K562 (cell line): ENCODE data around the gene TBC1D2. TPM values are rescaled to one million over a fixed set of nuclear protein-coding genes. Genes with fewer than 3 reads are reported as not detected.

Experiments
- DACH1 ChIP-seq: fragments of 450-650 bp; IDR thresholded peaks from 2 replicates; pipeline ENCODE4 v1.6.1; 2018; ENCODE audit not compliant: partially characterized antibody
- GABPB1 ChIP-seq: sonication (generic); formaldehyde crosslinking; IDR thresholded peaks from 2 replicates; pipeline ENCODE4 v1.8.0; 2022; ENCODE audit warnings: mild to moderate bottlenecking, missing genetic modification reagents
- JUN ChIP-seq, 2 experiments: sonication (generic) in 1 of 2; formaldehyde crosslinking in 1 of 2; IDR thresholded peaks; 2 replicates each; pipeline versions ENCODE4 v1.6.1 to v1.8.0; 2012 to 2022; ENCODE audit warnings: borderline replicate concordance in 2 of 2, mild to moderate bottlenecking in 2 of 2, improper control_type of control experiment in 1 of 2, low read depth in 1 of 2, low read length in 1 of 2, missing genetic modification reagents in 1 of 2
- KLF13 ChIP-seq: fragments of 450-650 bp; IDR thresholded peaks from 2 replicates; pipeline ENCODE4 v1.6.1; 2016; ENCODE audit warnings: missing genetic modification characterization, low read depth, mild to moderate bottlenecking, missing compliant biosample characterization, moderate library complexity, borderline replicate concordance
- MTF1 ChIP-seq: fragments of 250-450 bp; sonication (Bioruptor Pico); IDR thresholded peaks from 2 replicates; pipeline ENCODE4 v1.9.0; 2021; ENCODE audit warnings: moderate library complexity, mild to moderate bottlenecking, inconsistent platforms, borderline replicate concordance
- OTX1 ChIP-seq: fragments of 450-650 bp; formaldehyde crosslinking; IDR thresholded peaks from 2 replicates; pipeline ENCODE4 v1.4.0; 2022; ENCODE audit warnings: mild to moderate bottlenecking
- SNRNP70 ChIP-seq: fragments of 200-400 bp; formaldehyde crosslinking; optimal IDR thresholded peaks from 2 replicates; pipeline ENCODE3; 2017; ENCODE audit warnings: low read depth, low read length
- U2AF1 ChIP-seq: fragments of 200-400 bp; formaldehyde crosslinking; optimal IDR thresholded peaks from 2 replicates; pipeline ENCODE3; 2017; ENCODE audit warnings: mild to moderate bottlenecking, low read depth, low read length, moderate library complexity
- ZNF197 ChIP-seq: fragments of 200-800 bp; sonication (Bioruptor generic); IDR thresholded peaks from 2 replicates; pipeline ENCODE4 v1.6.1; 2016; ENCODE audit warnings: low read depth, missing genetic modification characterization, missing compliant biosample characterization
- polyA plus RNA-seq, 8 experiments: library from polyadenylated mRNA; depleted of rRNA in 4 of 8; stranded (reverse) in 5 of 8; unstranded in 3 of 8; fragments of >200 nt; fragmentation: Nextera tagmentation in 2 of 8; fragmentation: Illumina TruSeq in 1 of 8; extraction: Ambion mirVana in 2 of 8; extraction: Trizol in 1 of 8; gene quantifications; 2 replicates each; pipeline versions ENCODE4 v1.2.1 to v1.2.3, GENCODE V29; 2011 to 2014; ENCODE audit warnings: inconsistent platforms in 1 of 8, missing spikeins in 1 of 8
- total RNA-seq, 7 experiments: library from RNA; depleted of rRNA in 6 of 7; stranded (reverse); fragments of >200 nt in 6 of 7; fragmentation: Illumina TruSeq in 2 of 7; extraction: Trizol in 2 of 7; gene quantifications; 2 replicates each; pipeline versions ENCODE4 v1.2.1 to v1.2.3, GENCODE V29; 2011 to 2021; ENCODE audit warnings: low replicate concordance in 1 of 7
- TF ChIP-seq, protein P1 (sequence below): fragments of 450-650 bp; formaldehyde crosslinking; IDR thresholded peaks from 2 replicates; pipeline ENCODE4 v1.4.0; 2022; ENCODE audit warnings: missing genetic modification characterization
- TF ChIP-seq, protein P2 (sequence below): fragments of 450-650 bp; conservative IDR thresholded peaks from 2 replicates; pipeline ENCODE4 v1.6.1; 2016; ENCODE audit warnings: missing genetic modification characterization, low read depth, mild to moderate bottlenecking, missing compliant biosample characterization, moderate library complexity
- TF ChIP-seq, protein P3 (sequence below): fragments of 250-450 bp; sonication (Bioruptor Pico); IDR thresholded peaks from 2 replicates; pipeline ENCODE4 v1.8.0; 2022; ENCODE audit warnings: moderate library complexity, mild to moderate bottlenecking, inconsistent platforms
- TF ChIP-seq, protein P4 (sequence below): fragments of 450-650 bp; conservative IDR thresholded peaks from 2 replicates; pipeline ENCODE4 v1.6.1; 2016; ENCODE audit warnings: missing genetic modification characterization, low read depth, mild to moderate bottlenecking, control low read depth, missing compliant biosample characterization
- TF ChIP-seq, protein P5 (sequence below): fragments of 450-650 bp; IDR thresholded peaks from 2 replicates; pipeline ENCODE4 v1.7.0; 2016; ENCODE audit warnings: borderline replicate concordance
- TF ChIP-seq, protein P6 (sequence below): fragments of 250-450 bp; sonication (Bioruptor Pico); IDR thresholded peaks from 2 replicates; pipeline ENCODE4 v1.8.0; 2022; ENCODE audit warnings: moderate library complexity, mild to moderate bottlenecking, inconsistent platforms

The TBC1D2 gene
- total and polyA plus RNA-seq, 9 of the 15 experiments (the other 6 are each of a cell fraction or from before 2014, with no cell fraction given), result 0.10 to 7.0 (median 2.5) TPM

DNA sequence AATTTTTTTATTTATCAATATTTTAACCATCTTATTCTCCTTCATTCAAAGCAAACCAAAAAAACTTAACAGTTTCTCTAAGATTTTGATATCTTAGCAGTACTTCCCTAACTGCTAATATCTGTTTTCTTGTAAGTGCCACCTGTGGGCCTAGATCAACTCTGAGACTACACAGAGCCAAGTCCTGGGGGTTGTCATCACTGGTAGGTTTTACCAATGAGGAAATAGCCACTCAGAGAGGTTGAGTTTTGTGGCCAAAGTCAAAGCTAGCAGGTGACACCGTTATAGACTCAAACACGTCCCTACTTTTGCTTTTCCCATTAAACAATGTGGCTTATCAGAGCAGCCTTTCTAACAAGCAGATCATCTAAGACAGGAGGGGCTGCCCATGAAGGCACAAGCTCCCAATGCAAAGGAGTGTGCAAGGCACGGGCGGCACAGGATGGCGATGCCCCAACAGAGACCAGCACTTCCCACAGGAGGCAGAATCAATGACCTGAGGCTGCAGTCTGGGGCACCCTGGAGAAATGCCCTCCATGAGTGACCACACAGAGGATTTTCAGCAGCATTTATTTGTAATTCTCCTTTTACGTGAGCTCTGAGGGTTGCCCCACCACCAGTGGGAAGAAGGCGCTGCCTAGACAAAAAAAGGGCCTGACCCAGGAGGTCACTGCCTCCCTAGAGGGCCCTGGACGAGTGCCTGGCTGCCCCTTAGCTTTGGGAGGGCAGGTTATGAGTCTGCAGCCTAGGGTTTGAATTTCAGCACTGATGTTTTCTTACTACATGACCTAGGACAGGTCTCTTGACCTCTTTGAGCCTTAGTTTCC lies 7.4 kb downstream of the TBC1D2 start (continued):
- TF ChIP-seq DACH1, result no peak
- TF ChIP-seq JUN (IDR thresholded peaks at IDR 0.05; ENCODE audit: borderline replicate concordance, low read depth, low read length), result no peak
- no peak for TF ChIP-seq JUN (CRISPR knock-in tag; IDR thresholded peaks at IDR 0.05; ENCODE audit: borderline replicate concordance)
- TF ChIP-seq, protein P1, sequence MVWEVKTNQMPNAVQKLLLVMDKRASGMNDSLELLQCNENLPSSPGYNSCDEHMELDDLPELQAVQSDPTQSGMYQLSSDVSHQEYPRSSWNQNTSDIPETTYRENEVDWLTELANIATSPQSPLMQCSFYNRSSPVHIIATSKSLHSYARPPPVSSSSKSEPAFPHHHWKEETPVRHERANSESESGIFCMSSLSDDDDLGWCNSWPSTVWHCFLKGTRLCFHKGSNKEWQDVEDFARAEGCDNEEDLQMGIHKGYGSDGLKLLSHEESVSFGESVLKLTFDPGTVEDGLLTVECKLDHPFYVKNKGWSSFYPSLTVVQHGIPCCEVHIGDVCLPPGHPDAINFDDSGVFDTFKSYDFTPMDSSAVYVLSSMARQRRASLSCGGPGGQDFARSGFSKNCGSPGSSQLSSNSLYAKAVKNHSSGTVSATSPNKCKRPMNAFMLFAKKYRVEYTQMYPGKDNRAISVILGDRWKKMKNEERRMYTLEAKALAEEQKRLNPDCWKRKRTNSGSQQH (CRISPR knock-in tag), result no peak
- no peak for TF ChIP-seq U2AF1
- no peak for TF ChIP-seq KLF13
- TF ChIP-seq OTX1 (CRISPR knock-in tag), result no peak
- no peak; the same call in 1 of the 2 replicates for TF ChIP-seq ZNF197
- TF ChIP-seq, protein P2, sequence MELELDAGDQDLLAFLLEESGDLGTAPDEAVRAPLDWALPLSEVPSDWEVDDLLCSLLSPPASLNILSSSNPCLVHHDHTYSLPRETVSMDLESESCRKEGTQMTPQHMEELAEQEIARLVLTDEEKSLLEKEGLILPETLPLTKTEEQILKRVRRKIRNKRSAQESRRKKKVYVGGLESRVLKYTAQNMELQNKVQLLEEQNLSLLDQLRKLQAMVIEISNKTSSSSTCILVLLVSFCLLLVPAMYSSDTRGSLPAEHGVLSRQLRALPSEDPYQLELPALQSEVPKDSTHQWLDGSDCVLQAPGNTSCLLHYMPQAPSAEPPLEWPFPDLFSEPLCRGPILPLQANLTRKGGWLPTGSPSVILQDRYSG (tag), result peak; percentile 48; the same call in 1 of the 2 replicates
- TF ChIP-seq, protein P3, sequence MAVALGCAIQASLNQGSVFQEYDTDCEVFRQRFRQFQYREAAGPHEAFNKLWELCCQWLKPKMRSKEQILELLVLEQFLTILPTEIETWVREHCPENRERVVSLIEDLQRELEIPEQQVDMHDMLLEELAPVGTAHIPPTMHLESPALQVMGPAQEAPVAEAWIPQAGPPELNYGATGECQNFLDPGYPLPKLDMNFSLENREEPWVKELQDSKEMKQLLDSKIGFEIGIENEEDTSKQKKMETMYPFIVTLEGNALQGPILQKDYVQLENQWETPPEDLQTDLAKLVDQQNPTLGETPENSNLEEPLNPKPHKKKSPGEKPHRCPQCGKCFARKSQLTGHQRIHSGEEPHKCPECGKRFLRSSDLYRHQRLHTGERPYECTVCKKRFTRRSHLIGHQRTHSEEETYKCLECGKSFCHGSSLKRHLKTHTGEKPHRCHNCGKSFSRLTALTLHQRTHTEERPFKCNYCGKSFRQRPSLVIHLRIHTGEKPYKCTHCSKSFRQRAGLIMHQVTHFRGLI (CRISPR knock-in tag), result 0 out of 2 replicates have a peak, but pooled peaks have one; percentile 5
- TF ChIP-seq, protein P4, sequence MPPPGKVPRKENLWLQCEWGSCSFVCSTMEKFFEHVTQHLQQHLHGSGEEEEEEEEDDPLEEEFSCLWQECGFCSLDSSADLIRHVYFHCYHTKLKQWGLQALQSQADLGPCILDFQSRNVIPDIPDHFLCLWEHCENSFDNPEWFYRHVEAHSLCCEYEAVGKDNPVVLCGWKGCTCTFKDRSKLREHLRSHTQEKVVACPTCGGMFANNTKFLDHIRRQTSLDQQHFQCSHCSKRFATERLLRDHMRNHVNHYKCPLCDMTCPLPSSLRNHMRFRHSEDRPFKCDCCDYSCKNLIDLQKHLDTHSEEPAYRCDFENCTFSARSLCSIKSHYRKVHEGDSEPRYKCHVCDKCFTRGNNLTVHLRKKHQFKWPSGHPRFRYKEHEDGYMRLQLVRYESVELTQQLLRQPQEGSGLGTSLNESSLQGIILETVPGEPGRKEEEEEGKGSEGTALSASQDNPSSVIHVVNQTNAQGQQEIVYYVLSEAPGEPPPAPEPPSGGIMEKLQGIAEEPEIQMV (tag), result no peak
- TF ChIP-seq, protein P5, sequence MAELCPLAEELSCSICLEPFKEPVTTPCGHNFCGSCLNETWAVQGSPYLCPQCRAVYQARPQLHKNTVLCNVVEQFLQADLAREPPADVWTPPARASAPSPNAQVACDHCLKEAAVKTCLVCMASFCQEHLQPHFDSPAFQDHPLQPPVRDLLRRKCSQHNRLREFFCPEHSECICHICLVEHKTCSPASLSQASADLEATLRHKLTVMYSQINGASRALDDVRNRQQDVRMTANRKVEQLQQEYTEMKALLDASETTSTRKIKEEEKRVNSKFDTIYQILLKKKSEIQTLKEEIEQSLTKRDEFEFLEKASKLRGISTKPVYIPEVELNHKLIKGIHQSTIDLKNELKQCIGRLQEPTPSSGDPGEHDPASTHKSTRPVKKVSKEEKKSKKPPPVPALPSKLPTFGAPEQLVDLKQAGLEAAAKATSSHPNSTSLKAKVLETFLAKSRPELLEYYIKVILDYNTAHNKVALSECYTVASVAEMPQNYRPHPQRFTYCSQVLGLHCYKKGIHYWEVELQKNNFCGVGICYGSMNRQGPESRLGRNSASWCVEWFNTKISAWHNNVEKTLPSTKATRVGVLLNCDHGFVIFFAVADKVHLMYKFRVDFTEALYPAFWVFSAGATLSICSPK, result no peak
- TF ChIP-seq SNRNP70, result no peak
- peak; percentile 19; the same call in 1 of the 2 replicates for TF ChIP-seq GABPB1 (CRISPR knock-in tag)
- no peak for TF ChIP-seq MTF1 (CRISPR knock-in tag)
- TF ChIP-seq, protein P6, sequence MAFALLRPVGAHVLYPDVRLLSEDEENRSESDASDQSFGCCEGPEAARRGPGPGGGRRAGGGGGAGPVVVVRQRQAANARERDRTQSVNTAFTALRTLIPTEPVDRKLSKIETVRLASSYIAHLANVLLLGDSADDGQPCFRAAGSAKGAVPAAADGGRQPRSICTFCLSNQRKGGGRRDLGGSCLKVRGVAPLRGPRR, result no peak
